GM18951 (cell line): Measurements from ENCODE around the gene ASB7.

Source experiments
- POLR2A ChIP-seq: IDR thresholded peaks from 4 replicates; pipeline ENCODE4 v1.6.1; 2011; ENCODE audit warnings: mild to moderate bottlenecking; ENCODE audit not compliant: insufficient read length, insufficient read depth; ENCODE audit errors: extremely low read depth
- in situ Hi-C: fragments of 300-500 bp; cut with MboI; formaldehyde crosslinking; loops from one replicate; pipeline ENCODE4 v1.12.0; 2022; ENCODE audit warnings: low sequenced_read_pairs, mixed read lengths, inconsistent platforms; ENCODE audit not compliant: unreplicated experiment

The ASB7 gene

DNA sequence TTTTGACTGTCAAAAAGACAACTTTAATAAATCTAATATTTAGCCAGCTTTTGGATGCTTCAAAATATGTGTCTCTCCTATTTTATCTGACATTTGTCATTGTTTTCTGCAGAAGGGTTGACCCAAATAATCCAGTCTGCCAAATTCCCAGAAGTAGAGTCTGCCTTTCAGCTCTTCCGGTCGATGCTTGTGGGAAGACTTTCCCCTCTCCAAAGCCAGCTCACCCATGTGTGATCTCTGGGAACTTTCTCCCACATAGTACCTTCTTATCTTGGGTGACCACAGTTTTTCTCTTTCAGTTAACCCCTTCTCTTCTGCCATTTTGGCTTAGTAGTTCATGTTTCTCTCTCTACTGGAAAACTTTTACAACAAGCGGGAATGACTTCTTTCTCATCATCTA lies 94.1 kb downstream of the ASB7 start:
- in situ Hi-C loops = no loop called here
- no peak for TF ChIP-seq POLR2A
